CD4-positive, alpha-beta T cell treated with Interleukin-4 for 4 hours (primary cell): ENCODE measurements around the gene GAD2.

Experiments used
- DNase-seq: peaks from one replicate; pipeline ENCODE4 v3.0.0-alpha.2; 2020

GAD2 gene

GRCh38 chr10:26225322-26225721 lies 8.7 kb downstream of the GAD2 start:
- DNase-seq = no peak

GRCh38 chr10:26227786-26228185 lies 11.2 kb downstream of the GAD2 start:
- DNase-seq = no peak

- DNase-seq = no peak
Measured at GRCh38 chr10:26232174-26232573, 15.6 kb downstream of the GAD2 start.

GRCh38 chr10:26235761-26236160 lies 19.2 kb downstream of the GAD2 start:
- no peak for DNase-seq

GRCh38 chr10:26238378-26238777 lies 21.8 kb downstream of the GAD2 start:
- no peak for DNase-seq

- DNase-seq = no peak
Measured at GRCh38 chr10:26242706-26243350, 26.3 kb downstream of the GAD2 start.

- DNase-seq = no peak
Measured at GRCh38 chr10:26243351-26243720, 26.8 kb downstream of the GAD2 start.

GRCh38 chr10:26249681-26250080 lies 33.1 kb downstream of the GAD2 start:
- no peak for DNase-seq

GRCh38 chr10:26251925-26252324 lies 35.4 kb downstream of the GAD2 start:
- DNase-seq = no peak

GRCh38 chr10:26254616-26255015 lies 38.0 kb downstream of the GAD2 start:
- DNase-seq = no peak

GRCh38 chr10:26259341-26259740 lies 42.8 kb downstream of the GAD2 start:
- DNase-seq = no peak

GRCh38 chr10:26269754-26270153 lies 53.2 kb downstream of the GAD2 start:
- no peak for DNase-seq

- no peak for DNase-seq
Measured at GRCh38 chr10:26274391-26274790, 57.8 kb downstream of the GAD2 start.

- no peak for DNase-seq
Measured at GRCh38 chr10:26278295-26278694, 61.7 kb downstream of the GAD2 start.

GRCh38 chr10:26290236-26290635 lies 73.7 kb downstream of the GAD2 start:
- DNase-seq = no peak

- DNase-seq = no peak
Measured at GRCh38 chr10:26291721-26292480, 75.3 kb downstream of the GAD2 start.

GRCh38 chr10:26296360-26296759 lies 79.8 kb downstream of the GAD2 start:
- no peak for DNase-seq

GRCh38 chr10:26300001-26300400 lies 83.4 kb downstream of the GAD2 start:
- DNase-seq = no peak

GRCh38 chr10:26303366-26303765 lies 86.8 kb downstream of the GAD2 start:
- no peak for DNase-seq

- DNase-seq = no peak
Measured at GRCh38 chr10:26310361-26310760, 93.8 kb downstream of the GAD2 start.

- DNase-seq = no peak
Measured at GRCh38 chr10:26311383-26311940, 94.9 kb downstream of the GAD2 start.

- no peak for DNase-seq
Measured at GRCh38 chr10:26314265-26315013, 97.9 kb downstream of the GAD2 start.

GRCh38 chr10:26318672-26319071 lies 102.1 kb downstream of the GAD2 start:
- no peak for DNase-seq

- DNase-seq = no peak
Measured at GRCh38 chr10:26323219-26323618, 106.6 kb downstream of the GAD2 start.
